ENCODE measurements around the gene ASPA. TPM values are rescaled to one million over a fixed set of nuclear protein-coding genes. Genes with fewer than 3 reads are reported as not detected.

The ASPA gene
- total RNA-seq, 4 donors from 2014 or later, result 7.8 to 19.2 (median 15.4) TPM

GRCh38 chr17:3545151-3545550, 69.4 kb downstream of the ASPA start:
- Histone ChIP-seq H3K27me3 (no peaks in the 10 kb centered on the region), H3K4me1 (no peaks in the 10 kb centered on the region), H3K9me3 (no peaks in the 10 kb centered on the region), H3K27ac (no peak overlapping the region), H3K36me3 (no peaks in the 10 kb centered on the region), H3K4me3 (no peak overlapping the region)
- TF ChIP-seq POLR2A (IDR thresholded peaks at IDR 0.05) (no peak), EP300 (IDR thresholded peaks at IDR 0.05) (no peak)
- WGBS, 2 donors, result 53 to 69% methylated on average over 9 of the region's 9 CpGs
- no peak for DNase-seq (ENCODE audit: low spot score in 2 of 2)

- DNase-seq (ENCODE audit: low spot score in 2 of 2), result no peak
- Histone ChIP-seq H3K27me3 (no peaks in the 10 kb centered on the region), H3K4me1 (no peaks in the 10 kb centered on the region), H3K36me3 (no peaks in the 10 kb centered on the region), H3K4me3 (no peak overlapping the region), H3K27ac (no peak overlapping the region), H3K9me3 (no peaks in the 10 kb centered on the region)
- WGBS, 2 donors, result 86 to 96% methylated on average over 5 of the region's 5 CpGs
- TF ChIP-seq CTCF (IDR thresholded peaks at IDR 0.05) (no peak), EP300 (IDR thresholded peaks at IDR 0.05) (no peak), POLR2A (IDR thresholded peaks at IDR 0.05) (no peak)
Measured at GRCh38 chr17:3546521-3546920, 70.7 kb downstream of the ASPA start.

GRCh38 chr17:3546997-3547396, 71.2 kb downstream of the ASPA start:
- H3K36me3 ChIP-seq, result no peaks in the 10 kb centered on the region
- TF ChIP-seq CTCF (IDR thresholded peaks at IDR 0.05), result no peak
- TF ChIP-seq POLR2A (IDR thresholded peaks at IDR 0.05), result no peak
- TF ChIP-seq EP300 (IDR thresholded peaks at IDR 0.05), result no peak
- 89 to 96% methylated on average over 8 of the region's 8 CpGs for WGBS, 2 donors
- H3K9me3 ChIP-seq, result no peaks in the 10 kb centered on the region
- no peak overlapping the region for H3K27ac ChIP-seq
- H3K27me3 ChIP-seq, result no peaks in the 10 kb centered on the region
- no peak overlapping the region for H3K4me3 ChIP-seq
- no peak for DNase-seq (ENCODE audit: low spot score in 2 of 2)
- H3K4me1 ChIP-seq, result no peaks in the 10 kb centered on the region

- TF ChIP-seq POLR2A (IDR thresholded peaks at IDR 0.05), result no peak
- no peak for TF ChIP-seq CTCF (IDR thresholded peaks at IDR 0.05)
- no peak for TF ChIP-seq EP300 (IDR thresholded peaks at IDR 0.05)
- H3K4me1 ChIP-seq, result no peaks in the 10 kb centered on the region
- WGBS, 2 donors, result 66 to 73% methylated on average over 7 to 11 of the region's 11 CpGs
- H3K36me3 ChIP-seq, result no peaks in the 10 kb centered on the region
- no peaks in the 10 kb centered on the region for H3K27me3 ChIP-seq
- H3K4me3 ChIP-seq, result no peak overlapping the region
- H3K27ac ChIP-seq, result no peak overlapping the region
- DNase-seq (ENCODE audit: low spot score in 2 of 2), result no peak
- no peaks in the 10 kb centered on the region for H3K9me3 ChIP-seq
Measured at GRCh38 chr17:3547628-3548027, 71.8 kb downstream of the ASPA start.

GRCh38 chr17:3549610-3550162, 73.9 kb downstream of the ASPA start:
- WGBS, 2 donors, result 95 to 96% methylated on average over 2 of the region's 2 CpGs
- no peaks in the 10 kb centered on the region for H3K4me1 ChIP-seq
- DNase-seq (ENCODE audit: low spot score in 2 of 2), result no peak
- TF ChIP-seq POLR2A (IDR thresholded peaks at IDR 0.05) (no peak), EP300 (IDR thresholded peaks at IDR 0.05) (no peak)
- H3K27me3 ChIP-seq, result no peaks in the 10 kb centered on the region
- H3K36me3 ChIP-seq, result no peaks in the 10 kb centered on the region
- no peaks in the 10 kb centered on the region for H3K9me3 ChIP-seq
- no peak overlapping the region for H3K27ac ChIP-seq
- no peak overlapping the region for H3K4me3 ChIP-seq

GRCh38 chr17:3551189-3551588, 75.4 kb downstream of the ASPA start:
- no peak overlapping the region for H3K4me3 ChIP-seq
- H3K27me3 ChIP-seq, result no peaks in the 10 kb centered on the region
- H3K27ac ChIP-seq, result no peak overlapping the region
- H3K4me1 ChIP-seq, result no peaks in the 10 kb centered on the region
- no peaks in the 10 kb centered on the region for H3K9me3 ChIP-seq
- DNase-seq (ENCODE audit: low spot score in 2 of 2), result no peak
- TF ChIP-seq EP300 (IDR thresholded peaks at IDR 0.05) (no peak), CTCF (IDR thresholded peaks at IDR 0.05) (no peak), POLR2A (IDR thresholded peaks at IDR 0.05) (no peak)
- 74 to 86% methylated on average over 5 to 6 of the region's 6 CpGs for WGBS, 2 donors
- H3K36me3 ChIP-seq, result no peaks in the 10 kb centered on the region

Measured in tibial nerve (tissue), 4 donors.